A549 (cell line): ENCODE measurements around the gene OTC. TPM values are rescaled to one million over a fixed set of nuclear protein-coding genes. Genes with fewer than 3 reads are reported as not detected.

Source experiments
- ATAC-seq, 2 experiments: fragments of 200-7000 bp in 1 of 2; fragments of >200 bp in 1 of 2; cut with Nextera tagmentation in 1 of 2; cut with Tn5 transposase in 1 of 2; 3 replicates each; pipeline versions ENCODE4 v1.8.0 to v1.9.1; 2018 to 2020; ENCODE audit warnings: mild to moderate bottlenecking in 1 of 2, moderate library complexity in 1 of 2
- CTCF ChIA-PET: fragments of 300-600 bp; sonication (Branson Sonifier 250); formaldehyde crosslinking; extraction: SDS; loops from one replicate; lab custom pipeline; 2021; ENCODE audit warnings: antibody characterized with exemption, inconsistent platforms; lab: Yijun Ruan, JAX
- POLR2A ChIA-PET: fragments of 350-600 bp; formaldehyde crosslinking; extraction: SDS; loops from one replicate; lab custom pipeline; 2021; ENCODE audit warnings: antibody characterized with exemption, inconsistent platforms; lab: Yijun Ruan, JAX
- DNase-seq, 2 experiments: peaks; one replicate each; pipeline versions ENCODE4 v3.0.0 to v3.0.0-alpha.2; 2011 to 2016; ENCODE audit warnings: low read depth in 1 of 2, low spot score in 1 of 2
- FAIRE-seq: peaks from 2 replicates; lab custom pipeline; 2011; peaks lifted over from hg19 to GRCh38; lab: Jason Lieb, UNC
- H3K27ac ChIP-seq, 2 experiments: fragments of >200 bp; sonication (Bioruptor Twin); formaldehyde crosslinking; 3 replicates each; pipeline ENCODE4 v1.5.1; 2016 to 2017
- H3K4me1 ChIP-seq: fragments of >200 bp; sonication (Bioruptor Twin); formaldehyde crosslinking; 3 replicates; pipeline ENCODE4 v1.6.1; 2016
- H3K4me2 ChIP-seq: fragments of >200 bp; sonication (Bioruptor Twin); formaldehyde crosslinking; 3 replicates; pipeline ENCODE4 v1.6.1; 2016
- H3K4me3 ChIP-seq: fragments of >200 bp; sonication (Bioruptor Twin); formaldehyde crosslinking; 3 replicates; pipeline ENCODE4 v1.5.1; 2016
- H3K9me3 ChIP-seq: fragments of >200 bp; sonication (Bioruptor Twin); formaldehyde crosslinking; 3 replicates; pipeline ENCODE4 v1.6.1; 2016
- BCL3 ChIP-seq: fragments of >200 bp; sonication (Bioruptor Twin); formaldehyde crosslinking; IDR thresholded peaks from 3 replicates; pipeline ENCODE4 v1.6.1; 2016
- BHLHE40 ChIP-seq: IDR thresholded peaks from 2 replicates; pipeline ENCODE4 v1.6.1; 2012; ENCODE audit warnings: low read depth, low read length, inconsistent platforms
- CBX8 ChIP-seq: fragments of 200-600 bp; sonication (generic); IDR thresholded peaks from 2 replicates; pipeline ENCODE4 v1.6.1; 2016
- CEBPB ChIP-seq, 2 experiments: fragments of >200 bp in 1 of 2; sonication (Bioruptor Twin) in 1 of 2; formaldehyde crosslinking in 1 of 2; IDR thresholded peaks; 2 replicates each; pipeline ENCODE4 v1.6.1; 2012 to 2016
- CHD4 ChIP-seq: fragments of 200-600 bp; sonication (generic); IDR thresholded peaks from 2 replicates; pipeline ENCODE4 v1.6.1; 2016; ENCODE audit warnings: antibody characterized with exemption, mild to moderate bottlenecking, borderline replicate concordance
- EHF ChIP-seq: fragments of 250-450 bp; sonication (Bioruptor Pico); IDR thresholded peaks from 2 replicates; pipeline ENCODE4 v1.5.0; 2020; ENCODE audit warnings: mild to moderate bottlenecking
- EHMT2 ChIP-seq: fragments of 200-600 bp; sonication (generic); IDR thresholded peaks from 2 replicates; pipeline ENCODE4 v1.6.1; 2016; ENCODE audit warnings: antibody characterized with exemption, low read depth, mild to moderate bottlenecking, moderate library complexity
- ESRRA ChIP-seq: fragments of 150-350 bp; IDR thresholded peaks from 2 replicates; pipeline ENCODE4 v1.6.1; 2014; ENCODE audit warnings: mild to moderate bottlenecking, low read length, borderline replicate concordance
- FOSL2 ChIP-seq, 2 experiments: fragments of 450-650 bp in 1 of 2; fragments of >200 bp in 1 of 2; sonication (Bioruptor Twin) in 1 of 2; formaldehyde crosslinking; IDR thresholded peaks; 2 replicates each; pipeline versions ENCODE4 v1.5.0 to v1.6.1; 2016 to 2020; ENCODE audit warnings: mild to moderate bottlenecking in 1 of 2, moderate library complexity in 1 of 2
- HOXA7 ChIP-seq: fragments of 250-450 bp; sonication (Bioruptor Pico); IDR thresholded peaks from 2 replicates; pipeline ENCODE4 v1.5.0; 2020; ENCODE audit warnings: mild to moderate bottlenecking, moderate library complexity
- HOXB13 ChIP-seq: fragments of 250-450 bp; sonication (Bioruptor Pico); IDR thresholded peaks from 2 replicates; pipeline ENCODE4 v1.5.0; 2020; ENCODE audit warnings: low read depth, mild to moderate bottlenecking, moderate library complexity
- JUN ChIP-seq, 2 experiments: fragments of >200 bp; sonication (Bioruptor Twin); formaldehyde crosslinking; IDR thresholded peaks; 2 replicates in 1 of 2; 3 replicates in 1 of 2; pipeline ENCODE4 v1.6.1; 2016 to 2017
- JUNB ChIP-seq: fragments of >200 bp; sonication (Bioruptor Twin); formaldehyde crosslinking; IDR thresholded peaks from 2 replicates; pipeline ENCODE4 v1.6.1; 2016
- KDM1A ChIP-seq: fragments of 200-600 bp; sonication (generic); IDR thresholded peaks from 2 replicates; pipeline ENCODE4 v1.6.1; 2016; ENCODE audit warnings: low read depth, mild to moderate bottlenecking
- MYC ChIP-seq: IDR thresholded peaks from 2 replicates; pipeline ENCODE4 v1.6.1; 2012; ENCODE audit warnings: mild to moderate bottlenecking, inconsistent platforms, low read length, improper control_type of control experiment, borderline replicate concordance
- NFE2L2 ChIP-seq: fragments of 150-350 bp; conservative IDR thresholded peaks from 2 replicates; pipeline ENCODE4 v1.6.1; 2014; ENCODE audit warnings: low read length
- NPAS2 ChIP-seq: fragments of 250-450 bp; sonication (Bioruptor Pico); IDR thresholded peaks from 2 replicates; pipeline ENCODE4 v1.8.0; 2022; ENCODE audit warnings: mild to moderate bottlenecking, moderate library complexity, borderline replicate concordance
- NR3C1 ChIP-seq: fragments of >200 bp; sonication (Bioruptor Twin); formaldehyde crosslinking; IDR thresholded peaks from 3 replicates; pipeline ENCODE4 v1.6.1; 2017
- POLR2AphosphoS2 ChIP-seq: conservative IDR thresholded peaks from 2 replicates; pipeline ENCODE4 v1.6.1; 2012; ENCODE audit warnings: low read length, improper control_type of control experiment, inconsistent platforms
- RAD21 ChIP-seq, 2 experiments: fragments of >200 bp in 1 of 2; sonication (Bioruptor Twin) in 1 of 2; formaldehyde crosslinking in 1 of 2; IDR thresholded peaks in 1 of 2; conservative IDR thresholded peaks in 1 of 2; 2 replicates in 1 of 2; 3 replicates in 1 of 2; pipeline ENCODE4 v1.6.1; 2012 to 2018; ENCODE audit warnings: inconsistent platforms in 1 of 2
- RARB ChIP-seq: fragments of 250-450 bp; sonication (Bioruptor Pico); IDR thresholded peaks from 2 replicates; pipeline ENCODE4 v1.8.0; 2021; ENCODE audit warnings: mild to moderate bottlenecking, moderate library complexity
- RNF2 ChIP-seq: fragments of 200-600 bp; sonication (generic); IDR thresholded peaks from 2 replicates; pipeline ENCODE4 v1.6.1; 2016; ENCODE audit warnings: low read depth, mild to moderate bottlenecking, antibody characterized with exemption, moderate library complexity, borderline replicate concordance
- SMC3 ChIP-seq: fragments of >200 bp; sonication (Bioruptor Twin); formaldehyde crosslinking; IDR thresholded peaks from 3 replicates; pipeline ENCODE4 v1.6.1; 2018; ENCODE audit warnings: inconsistent platforms
- TFCP2L1 ChIP-seq: fragments of 250-450 bp; sonication (Bioruptor Pico); IDR thresholded peaks from 2 replicates; pipeline ENCODE4 v1.5.0; 2021; ENCODE audit warnings: mild to moderate bottlenecking
- TP53 ChIP-seq: fragments of 250-450 bp; sonication (Bioruptor Pico); IDR thresholded peaks from 2 replicates; pipeline ENCODE4 v1.5.0; 2021; ENCODE audit warnings: mild to moderate bottlenecking, moderate library complexity
- ZNF302 ChIP-seq: fragments of 250-450 bp; sonication (Bioruptor Pico); IDR thresholded peaks from 2 replicates; pipeline ENCODE4 v1.9.0; 2021; ENCODE audit warnings: inconsistent platforms, mild to moderate bottlenecking, moderate library complexity
- ZSCAN20 ChIP-seq: fragments of 250-450 bp; sonication (Bioruptor Pico); IDR thresholded peaks from 2 replicates; pipeline ENCODE4 v1.8.0; 2022; ENCODE audit warnings: mild to moderate bottlenecking, moderate library complexity
- WGBS: methylation state at CpG from one replicate; pipeline ENCODE4 v1.1.6; 2017; ENCODE audit errors: missing lambda C conversion rate; 5-methylcytosine and 5-hydroxymethylcytosine counted together
- polyA plus RNA-seq, 4 experiments: library from polyadenylated mRNA; depleted of rRNA in 3 of 4; stranded (reverse); fragments of >200 nt; fragmentation: RNase III in 1 of 4; extraction: RNeasy Plus Mini Kit Qiagen cat#74134 plus additional on column Dnase treatment in 1 of 4; gene quantifications; 2 replicates in 3 of 4; 3 replicates in 1 of 4; pipeline ENCODE4 v1.2.3, GENCODE V29; 2011 to 2017
- TF ChIP-seq, protein P1 (sequence below): fragments of 450-650 bp; IDR thresholded peaks from 2 replicates; pipeline ENCODE4 v1.6.1; 2014; ENCODE audit warnings: antibody characterized with exemption
- TF ChIP-seq, protein P2 (sequence below): fragments of >200 bp; sonication (Bioruptor Twin); formaldehyde crosslinking; IDR thresholded peaks from 3 replicates; pipeline ENCODE4 v1.5.1; 2016
- TF ChIP-seq, protein P3 (sequence below): fragments of >200 bp; sonication (Bioruptor Twin); formaldehyde crosslinking; IDR thresholded peaks from 2 replicates; pipeline ENCODE4 v1.6.1; 2016
- TF ChIP-seq, protein P4 (sequence below): IDR thresholded peaks from 2 replicates; pipeline ENCODE4 v1.6.1; 2012

Gene OTC
- polyA plus RNA-seq, 2 of the 4 experiments (the other 2 are of a cell fraction), result not detected

GRCh38 chrX:38402118-38402517 lies 49.7 kb downstream of the OTC start (continued):
- TF ChIP-seq ESRRA, result no peak
- TF ChIP-seq BHLHE40, result no peak
- TF ChIP-seq BCL3, result no peak
- TF ChIP-seq, protein P1, sequence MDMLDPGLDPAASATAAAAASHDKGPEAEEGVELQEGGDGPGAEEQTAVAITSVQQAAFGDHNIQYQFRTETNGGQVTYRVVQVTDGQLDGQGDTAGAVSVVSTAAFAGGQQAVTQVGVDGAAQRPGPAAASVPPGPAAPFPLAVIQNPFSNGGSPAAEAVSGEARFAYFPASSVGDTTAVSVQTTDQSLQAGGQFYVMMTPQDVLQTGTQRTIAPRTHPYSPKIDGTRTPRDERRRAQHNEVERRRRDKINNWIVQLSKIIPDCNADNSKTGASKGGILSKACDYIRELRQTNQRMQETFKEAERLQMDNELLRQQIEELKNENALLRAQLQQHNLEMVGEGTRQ, result no peak
- TF ChIP-seq EHMT2, result no peak
- TF ChIP-seq NPAS2 (CRISPR knock-in tag), result no peak
- TF ChIP-seq CEBPB (IDR thresholded peaks at IDR 0.05), result no peak

GRCh38 chrX:38403834-38404233 lies 51.4 kb downstream of the OTC start:
- POLR2A ChIA-PET, result no interaction called here
- H3K4me3 ChIP-seq, result no peak overlapping the region
- no peak for DNase-seq
- 32% methylated on average over 1 of the region's 1 CpG for WGBS
- TF ChIP-seq MYC (no peak), POLR2AphosphoS2 (no peak), RARB (CRISPR knock-in tag) (no peak), CHD4 (no peak), CBX8 (no peak), HOXA7 (no peak), TFCP2L1 (CRISPR knock-in tag) (no peak), JUN (IDR thresholded peaks at IDR 0.05) (no peak), JUNB (no peak), HOXB13 (CRISPR knock-in tag) (no peak), ZNF302 (CRISPR knock-in tag) (no peak), KDM1A (no peak)
- TF ChIP-seq, protein P2, sequence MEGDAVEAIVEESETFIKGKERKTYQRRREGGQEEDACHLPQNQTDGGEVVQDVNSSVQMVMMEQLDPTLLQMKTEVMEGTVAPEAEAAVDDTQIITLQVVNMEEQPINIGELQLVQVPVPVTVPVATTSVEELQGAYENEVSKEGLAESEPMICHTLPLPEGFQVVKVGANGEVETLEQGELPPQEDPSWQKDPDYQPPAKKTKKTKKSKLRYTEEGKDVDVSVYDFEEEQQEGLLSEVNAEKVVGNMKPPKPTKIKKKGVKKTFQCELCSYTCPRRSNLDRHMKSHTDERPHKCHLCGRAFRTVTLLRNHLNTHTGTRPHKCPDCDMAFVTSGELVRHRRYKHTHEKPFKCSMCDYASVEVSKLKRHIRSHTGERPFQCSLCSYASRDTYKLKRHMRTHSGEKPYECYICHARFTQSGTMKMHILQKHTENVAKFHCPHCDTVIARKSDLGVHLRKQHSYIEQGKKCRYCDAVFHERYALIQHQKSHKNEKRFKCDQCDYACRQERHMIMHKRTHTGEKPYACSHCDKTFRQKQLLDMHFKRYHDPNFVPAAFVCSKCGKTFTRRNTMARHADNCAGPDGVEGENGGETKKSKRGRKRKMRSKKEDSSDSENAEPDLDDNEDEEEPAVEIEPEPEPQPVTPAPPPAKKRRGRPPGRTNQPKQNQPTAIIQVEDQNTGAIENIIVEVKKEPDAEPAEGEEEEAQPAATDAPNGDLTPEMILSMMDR, result no peak
- TF ChIP-seq, protein P3, sequence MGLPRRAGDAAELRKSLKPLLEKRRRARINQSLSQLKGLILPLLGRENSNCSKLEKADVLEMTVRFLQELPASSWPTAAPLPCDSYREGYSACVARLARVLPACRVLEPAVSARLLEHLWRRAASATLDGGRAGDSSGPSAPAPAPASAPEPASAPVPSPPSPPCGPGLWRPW, result no peak
- ATAC-seq, result no peak
- H3K9me3 ChIP-seq, result no peaks in the 10 kb centered on the region
- no peak overlapping the region for H3K4me2 ChIP-seq
- no peaks in the 10 kb centered on the region for H3K4me1 ChIP-seq
- H3K27ac ChIP-seq, result no peak overlapping the region
- CTCF ChIA-PET, result no interaction called here
- FAIRE-seq, result no peak

GRCh38 chrX:38407126-38407525 lies 54.7 kb downstream of the OTC start:
- H3K4me2 ChIP-seq, result no peak overlapping the region
- no peaks in the 10 kb centered on the region for H3K9me3 ChIP-seq
- WGBS, result 0% methylated on average over 4 of the region's 4 CpGs
- CTCF ChIA-PET, result interaction anchor here (0.7 kb wide), 1 partner anchor 125 kb away, joined by 3 read pairs; no protein-coding TSS in a partner anchor
- H3K27ac ChIP-seq, result no peak overlapping the region
- no peak overlapping the region for H3K4me3 ChIP-seq
- H3K4me1 ChIP-seq, result no peaks in the 10 kb centered on the region
- POLR2A ChIA-PET, result no interaction called here
- no peak for FAIRE-seq
- ATAC-seq, result no peak
- no peak for DNase-seq
- TF ChIP-seq, protein P4, sequence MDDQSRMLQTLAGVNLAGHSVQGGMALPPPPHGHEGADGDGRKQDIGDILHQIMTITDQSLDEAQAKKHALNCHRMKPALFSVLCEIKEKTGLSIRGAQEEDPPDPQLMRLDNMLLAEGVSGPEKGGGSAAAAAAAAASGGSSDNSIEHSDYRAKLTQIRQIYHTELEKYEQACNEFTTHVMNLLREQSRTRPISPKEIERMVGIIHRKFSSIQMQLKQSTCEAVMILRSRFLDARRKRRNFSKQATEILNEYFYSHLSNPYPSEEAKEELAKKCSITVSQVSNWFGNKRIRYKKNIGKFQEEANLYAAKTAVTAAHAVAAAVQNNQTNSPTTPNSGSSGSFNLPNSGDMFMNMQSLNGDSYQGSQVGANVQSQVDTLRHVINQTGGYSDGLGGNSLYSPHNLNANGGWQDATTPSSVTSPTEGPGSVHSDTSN, result no peak
- TF ChIP-seq NFE2L2 (no peak), TP53 (CRISPR knock-in tag) (no peak), SMC3 (no peak), CEBPB (IDR thresholded peaks at IDR 0.05) (no peak), RAD21 (conservative IDR thresholded peaks at IDR 0.05 in 1 of 2, IDR thresholded peaks at IDR 0.05 in 1 of 2) (no peak), NR3C1 (no peak), KDM1A (no peak), MYC (no peak), NPAS2 (CRISPR knock-in tag) (no peak), EHF (CRISPR knock-in tag) (no peak), BHLHE40 (no peak), CBX8 (no peak), ZSCAN20 (CRISPR knock-in tag) (no peak), RNF2 (no peak), FOSL2 (IDR thresholded peaks at IDR 0.05) (no peak), FOSL2 (CRISPR knock-in tag; IDR thresholded peaks at IDR 0.05) (no peak)
- TF ChIP-seq, protein P1, result no peak
